ENCODE data around the gene NKD1.

DNA sequence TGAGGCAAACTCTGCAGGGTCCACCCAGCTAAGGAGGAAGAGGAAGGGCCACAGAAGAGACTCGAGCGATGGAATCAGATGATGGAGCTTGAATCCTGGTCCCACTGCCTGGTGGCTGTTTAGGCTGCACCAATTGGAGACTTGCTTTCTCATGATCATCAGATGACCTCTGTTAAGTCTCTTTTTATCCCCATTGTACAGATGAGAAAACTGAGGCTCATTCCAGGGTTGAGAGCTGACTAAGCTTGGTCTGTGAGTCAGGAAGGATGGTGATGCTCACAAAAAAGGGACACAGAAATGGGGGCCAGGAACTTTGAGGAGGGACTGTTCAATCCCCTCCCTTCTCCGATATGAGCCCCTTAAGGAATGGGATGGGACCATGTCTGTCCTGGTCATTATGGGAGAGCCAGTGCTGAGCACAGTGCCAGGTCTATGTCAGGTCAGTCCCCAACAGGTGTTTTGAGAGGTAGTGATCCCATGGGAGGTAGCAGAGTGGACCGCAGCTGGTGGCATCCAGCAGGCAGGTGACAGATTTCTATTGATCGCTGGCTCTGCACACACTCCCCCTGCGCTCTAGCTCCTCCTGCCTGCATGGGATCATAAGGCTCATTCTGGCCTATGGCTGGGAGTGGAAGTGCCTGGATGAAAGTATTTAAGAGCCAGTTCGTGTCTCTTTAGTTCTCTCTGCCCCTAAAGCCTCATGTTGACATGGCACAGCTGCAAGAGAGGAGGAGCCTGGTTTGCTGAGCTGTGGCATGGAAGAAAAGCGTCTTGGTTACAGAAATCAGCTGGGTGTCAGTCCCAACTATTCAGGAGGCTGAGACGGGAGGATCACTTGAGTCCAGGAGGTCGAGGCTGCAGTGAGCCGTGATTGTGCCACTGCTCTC lies 105.7 kb downstream of the NKD1 start:
- TF ChIP-seq, protein P1, sequence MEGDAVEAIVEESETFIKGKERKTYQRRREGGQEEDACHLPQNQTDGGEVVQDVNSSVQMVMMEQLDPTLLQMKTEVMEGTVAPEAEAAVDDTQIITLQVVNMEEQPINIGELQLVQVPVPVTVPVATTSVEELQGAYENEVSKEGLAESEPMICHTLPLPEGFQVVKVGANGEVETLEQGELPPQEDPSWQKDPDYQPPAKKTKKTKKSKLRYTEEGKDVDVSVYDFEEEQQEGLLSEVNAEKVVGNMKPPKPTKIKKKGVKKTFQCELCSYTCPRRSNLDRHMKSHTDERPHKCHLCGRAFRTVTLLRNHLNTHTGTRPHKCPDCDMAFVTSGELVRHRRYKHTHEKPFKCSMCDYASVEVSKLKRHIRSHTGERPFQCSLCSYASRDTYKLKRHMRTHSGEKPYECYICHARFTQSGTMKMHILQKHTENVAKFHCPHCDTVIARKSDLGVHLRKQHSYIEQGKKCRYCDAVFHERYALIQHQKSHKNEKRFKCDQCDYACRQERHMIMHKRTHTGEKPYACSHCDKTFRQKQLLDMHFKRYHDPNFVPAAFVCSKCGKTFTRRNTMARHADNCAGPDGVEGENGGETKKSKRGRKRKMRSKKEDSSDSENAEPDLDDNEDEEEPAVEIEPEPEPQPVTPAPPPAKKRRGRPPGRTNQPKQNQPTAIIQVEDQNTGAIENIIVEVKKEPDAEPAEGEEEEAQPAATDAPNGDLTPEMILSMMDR (IDR thresholded peaks at IDR 0.05), result no peak
- TF ChIP-seq POLR2AphosphoS5 (IDR thresholded peaks at IDR 0.05) (no peak), EP300 (IDR thresholded peaks at IDR 0.05) (no peak), POLR2A (IDR thresholded peaks at IDR 0.05) (no peak)

Data from sigmoid colon (tissue), 4 donors.